ENCODE measurements around the gene DNAJC28. TPM values are rescaled to one million over a fixed set of nuclear protein-coding genes. Genes with fewer than 3 reads are reported as not detected.
"Not testable (repeated sequence)": the region's sequence is repeated elsewhere in the genome, so short reads cannot be mapped to it uniquely, and the experiment has no call there.

The DNAJC28 gene
- total and polyA plus RNA-seq, 9 of the 15 experiments (the other 6 are each of a cell fraction or from before 2014, with no cell fraction given) = 0.68 to 2.5 (median 1.1) TPM

GRCh38 chr21:33469183-33469582 lies 22.3 kb downstream of the DNAJC28 start:
- H3K4me2 ChIP-seq (ENCODE audit: insufficient read depth, low read length); ATAC-seq; BruUV-seq (replicated peaks); DNase-seq (ENCODE audit: extremely low read depth in 1 of 4, low spot score in 3 of 4); FAIRE-seq; H3K27me3 ChIP-seq (ENCODE audit: control insufficient read depth in 2 of 2, insufficient read depth in 2 of 2, low read length in 2 of 2); H3K9me1 ChIP-seq (ENCODE audit: control insufficient read depth, insufficient read depth, low read length); intact Hi-C loops (cut with micrococcal nuclease); H3K4me3 ChIP-seq; H3K27ac ChIP-seq (ENCODE audit: extremely low read depth, low read depth, low read length); H3K9ac ChIP-seq (ENCODE audit: insufficient read depth in 1 of 2, low read depth in 2 of 2, low read length in 2 of 2); H2AFZ ChIP-seq (ENCODE audit: low read depth, low read length); H4K20me1 ChIP-seq (replicated peaks; ENCODE audit: control insufficient read depth, insufficient read depth, low read length); H3K4me1 ChIP-seq (replicated peaks in 1 of 2; ENCODE audit: control insufficient read depth in 2 of 2, insufficient read depth in 2 of 2, low read length in 2 of 2); H3K9me3 ChIP-seq (replicated peaks; ENCODE audit: control insufficient read depth, insufficient read depth, low read depth, low read length); in situ Hi-C loops (cut with MboI): not testable (repeated sequence)
- ChIA-PET POLR2A (interaction anchor here (0.6 to 1.1 kb wide), 3 partner anchors 10 to 12 kb away, joined by 3 to 4 read pairs (median 3); partner anchors contain the start of gene TMEM50B), CTCF (ENCODE audit: low intra/inter-chr PET ratio) (interaction anchor here (0.7 kb wide), 1 partner anchor 342 kb away, joined by 3 read pairs; no protein-coding TSS in a partner anchor)
- Histone ChIP-seq H3K79me2 (ENCODE audit: control insufficient read depth, insufficient read depth, low read length) (peaks cover 20% of the 10 kb centered on the region; the same call in 2 of the 3 replicates), H3K36me3 (ENCODE audit: control insufficient read depth, insufficient read depth, low read length) (peaks cover 16% of the 10 kb centered on the region; the same call in 1 of the 3 replicates)
- peak; percentile 76 for TF ChIP-seq ZNF121 (CRISPR knock-in tag; conservative IDR thresholded peaks at IDR 0.05)
- 82% methylated on average over 4 of the region's 4 CpGs for WGBS (ENCODE audit: insufficient coverage, low coverage, missing lambda C conversion rate)

- no TSS peak for BruUV-seq (replicated peaks)
- Histone ChIP-seq H3K27me3 (ENCODE audit: control insufficient read depth in 2 of 2, insufficient read depth in 2 of 2, low read length in 2 of 2) (no peaks in the 10 kb centered on the region), H3K9me1 (ENCODE audit: control insufficient read depth, insufficient read depth, low read length) (no peaks in the 10 kb centered on the region), H4K20me1 (replicated peaks; ENCODE audit: control insufficient read depth, insufficient read depth, low read length) (no peaks in the 10 kb centered on the region), H2AFZ (ENCODE audit: low read depth, low read length) (no peak overlapping the region), H3K36me3 (ENCODE audit: control insufficient read depth, insufficient read depth, low read length) (peaks cover 48% of the 10 kb centered on the region; the same call in 1 of the 3 replicates), H3K27ac (ENCODE audit: extremely low read depth, low read depth, low read length) (no peak overlapping the region), H3K4me1 (replicated peaks in 1 of 2; ENCODE audit: control insufficient read depth in 2 of 2, insufficient read depth in 2 of 2, low read length in 2 of 2) (no peaks in the 10 kb centered on the region), H3K9ac (ENCODE audit: insufficient read depth in 1 of 2, low read depth in 2 of 2, low read length in 2 of 2) (no peak overlapping the region), H3K9me3 (replicated peaks; ENCODE audit: control insufficient read depth, insufficient read depth, low read depth, low read length) (no peaks in the 10 kb centered on the region), H3K4me3 (no peak overlapping the region), H3K79me2 (ENCODE audit: control insufficient read depth, insufficient read depth, low read length) (no peaks in the 10 kb centered on the region), H3K4me2 (ENCODE audit: insufficient read depth, low read length) (no peak overlapping the region)
- POLR2A ChIA-PET = interaction anchor here (0.6 to 1.9 kb wide), 8 partner anchors 10 to 141 kb away, joined by 3 to 6 read pairs (median 4); partner anchors contain the start of gene TMEM50B
- intact Hi-C loops (cut with micrococcal nuclease) (no loop called here), in situ Hi-C loops (cut with MboI) (no loop called here)
- DNase-seq (ENCODE audit: extremely low read depth in 1 of 4, low spot score in 3 of 4) (no peak), ATAC-seq (no peak), FAIRE-seq (no peak)
- 88% methylated on average over 5 of the region's 5 CpGs for WGBS (ENCODE audit: insufficient coverage, low coverage, missing lambda C conversion rate)
- CTCF ChIA-PET (ENCODE audit: low intra/inter-chr PET ratio) = no interaction called here
- TF ChIP-seq ZNF449 (CRISPR knock-in tag; IDR thresholded peaks at IDR 0.05) (no peak), PHF8 (IDR thresholded peaks at IDR 0.05; ENCODE audit: borderline replicate concordance, low read length) (no peak), ZSCAN32 (CRISPR knock-in tag; IDR thresholded peaks at IDR 0.05) (no peak), NR2F6 (CRISPR knock-in tag; IDR thresholded peaks at IDR 0.05) (no peak), ARID3A (IDR thresholded peaks at IDR 0.05; ENCODE audit: borderline replicate concordance, low read depth, low read length) (no peak), NR2C1 (IDR thresholded peaks at IDR 0.05) (no peak), NR2C1 (tag; IDR thresholded peaks at IDR 0.05) (no peak), PPARD (CRISPR knock-in tag; IDR thresholded peaks at IDR 0.05) (no peak), MTA2 (IDR thresholded peaks at IDR 0.05; ENCODE audit: low read depth) (no peak), ZBTB9 (CRISPR knock-in tag; IDR thresholded peaks at IDR 0.05) (no peak)
These were observed 29.8 kb downstream of the DNAJC28 start for GRCh38 chr21:33461538-33462250.

Data from K562 (cell line).